Limb (tissue), 2 donors: ENCODE results near the gene STOM.
A peak's percentile ranks its signal among the peaks of the same experiment; 100 is the strongest.
"Not testable (repeated sequence)": the region's sequence is repeated elsewhere in the genome, so short reads cannot be mapped to it uniquely, and the experiment has no call there.

ENCODE experiments used
- DNase-seq, 2 donors: peaks; one replicate each; pipeline ENCODE4 v3.0.0-alpha.2; 2016; ENCODE audit errors: extremely low spot score in 2 of 2

Gene STOM

DNA sequence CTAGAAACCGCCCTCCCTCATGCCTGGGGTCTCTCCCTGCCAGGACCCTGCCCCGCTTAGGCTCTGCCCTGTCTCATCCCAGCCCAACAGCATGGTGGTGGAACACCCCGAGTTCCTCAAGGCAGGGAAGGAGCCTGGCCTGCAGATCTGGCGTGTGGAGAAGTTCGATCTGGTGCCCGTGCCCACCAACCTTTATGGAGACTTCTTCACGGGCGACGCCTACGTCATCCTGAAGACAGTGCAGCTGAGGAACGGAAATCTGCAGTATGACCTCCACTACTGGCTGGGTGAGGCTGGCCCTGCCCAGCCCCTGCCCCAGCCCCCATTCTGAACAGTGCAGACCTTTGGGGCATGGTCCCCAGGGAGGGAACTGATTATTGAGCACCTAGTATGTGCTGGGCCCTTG lies 68.2 kb downstream of the STOM start:
- no peak for DNase-seq

DNA sequence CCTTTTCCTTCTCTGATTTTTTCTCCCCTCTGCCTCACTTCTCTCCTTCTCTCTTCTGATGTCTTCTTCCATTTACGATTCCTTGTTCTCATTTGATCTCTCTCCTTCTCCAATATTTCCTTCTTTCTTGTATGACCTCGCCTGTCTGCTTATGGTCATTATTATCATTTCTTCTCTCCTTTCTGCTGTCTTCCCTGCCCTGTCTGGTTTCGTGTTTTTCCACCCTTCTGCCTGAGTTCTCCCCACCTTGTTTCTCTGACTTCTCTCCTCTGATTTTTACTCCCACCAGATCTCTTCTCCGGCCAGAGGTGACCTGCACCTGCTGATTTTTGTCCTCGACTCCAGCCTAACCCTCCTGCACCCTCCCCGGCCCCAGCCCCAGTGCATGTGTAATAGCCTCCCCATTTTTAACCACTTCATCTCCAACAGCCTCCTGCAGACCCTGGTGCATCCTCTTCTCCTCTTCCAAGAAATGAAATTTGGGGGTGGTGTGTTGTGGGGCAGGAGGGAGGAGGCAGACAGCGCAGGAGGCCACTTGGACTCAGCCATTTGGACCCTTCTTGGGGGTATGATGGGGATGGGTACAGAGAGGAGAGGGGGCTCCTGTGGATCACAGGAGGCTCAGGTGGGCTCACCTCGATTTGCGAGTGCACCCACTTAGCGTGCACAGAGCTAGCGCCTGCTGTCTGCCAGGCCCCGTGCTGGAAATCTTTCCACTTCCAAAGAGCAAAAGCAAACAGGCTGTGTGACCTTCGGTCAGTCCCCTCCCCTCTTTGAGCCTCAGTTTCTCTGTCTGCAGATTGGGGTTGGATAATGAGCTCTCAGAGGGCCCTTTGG lies 69.5 kb downstream of the STOM start:
- no peak for DNase-seq

DNA sequence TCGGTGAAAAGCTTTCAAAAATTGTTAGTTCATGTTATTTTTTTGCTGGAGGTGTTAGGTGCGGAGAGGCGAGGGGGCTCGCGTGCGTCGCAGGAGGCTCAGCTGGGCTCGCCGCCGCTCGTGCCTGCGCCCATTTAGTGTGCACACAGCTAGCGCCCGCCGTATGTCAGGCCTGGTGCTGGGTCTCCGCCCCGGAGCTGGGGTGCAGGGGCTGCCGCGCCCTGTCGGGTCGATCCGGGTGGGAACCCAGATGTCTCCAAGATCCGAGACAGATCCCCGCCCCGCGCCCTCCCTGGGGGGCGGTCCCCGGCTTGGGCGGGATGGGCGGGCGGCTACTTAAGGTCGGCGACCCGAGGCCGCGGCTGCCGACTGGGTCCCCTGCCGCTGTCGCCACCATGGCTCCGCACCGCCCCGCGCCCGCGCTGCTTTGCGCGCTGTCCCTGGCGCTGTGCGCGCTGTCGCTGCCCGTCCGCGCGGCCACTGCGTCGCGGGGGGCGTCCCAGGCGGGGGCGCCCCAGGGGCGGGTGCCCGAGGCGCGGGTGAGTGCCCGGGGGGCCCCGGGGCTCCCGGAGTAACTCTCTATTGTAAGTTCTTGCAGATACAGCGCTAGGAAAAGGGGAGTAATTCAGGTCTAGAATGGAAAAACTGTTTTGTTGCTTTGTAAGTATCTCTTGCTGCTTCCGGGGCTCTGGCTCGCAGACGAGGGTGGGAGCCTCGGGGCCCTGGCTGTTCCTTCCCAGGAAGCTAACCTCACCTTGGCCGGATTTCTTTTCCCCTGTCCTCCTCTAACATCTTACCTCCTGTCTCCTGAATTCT lies 70.4 kb downstream of the STOM start:
- peak in 1 of 2 donors; percentile 61 for DNase-seq

DNA sequence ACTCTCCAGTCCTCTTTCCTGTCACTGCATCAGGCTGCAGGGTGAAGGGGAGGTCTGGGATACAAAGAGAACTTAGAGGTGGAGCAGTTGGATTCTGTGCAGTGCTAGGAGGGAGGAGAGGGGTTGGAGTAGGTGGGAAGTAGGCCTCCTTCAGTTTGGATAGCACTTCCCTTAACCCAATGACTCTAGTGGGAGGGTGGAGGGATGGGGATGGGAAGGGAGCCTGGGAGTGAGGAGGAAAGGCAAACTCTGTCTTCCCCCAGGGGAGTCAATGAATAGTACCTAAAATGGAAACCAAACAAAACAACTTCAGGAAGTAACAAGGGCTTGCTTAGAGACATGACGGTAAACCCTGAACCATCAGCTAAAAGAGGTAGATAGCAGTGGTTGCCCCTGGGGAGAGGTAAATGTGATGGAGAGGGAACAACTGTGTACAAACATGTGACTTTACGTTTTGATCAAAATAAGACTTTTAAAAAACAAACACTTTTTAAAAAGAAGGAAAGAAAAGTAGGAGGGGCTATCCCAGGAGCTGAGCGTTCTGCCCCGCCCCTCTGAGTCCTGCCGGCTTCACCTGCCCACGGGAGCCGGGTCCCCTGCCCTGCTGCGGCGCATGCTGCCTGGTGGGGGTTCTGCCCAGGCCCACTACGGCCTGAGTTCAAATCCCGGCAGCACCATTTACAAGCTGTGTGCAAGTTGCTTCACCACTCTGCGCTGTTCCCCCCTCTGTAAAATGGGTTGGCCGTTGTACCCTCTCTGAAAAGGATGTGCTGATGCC lies 71.2 kb downstream of the STOM start:
- peak; percentile 51 to 68 for DNase-seq

DNA sequence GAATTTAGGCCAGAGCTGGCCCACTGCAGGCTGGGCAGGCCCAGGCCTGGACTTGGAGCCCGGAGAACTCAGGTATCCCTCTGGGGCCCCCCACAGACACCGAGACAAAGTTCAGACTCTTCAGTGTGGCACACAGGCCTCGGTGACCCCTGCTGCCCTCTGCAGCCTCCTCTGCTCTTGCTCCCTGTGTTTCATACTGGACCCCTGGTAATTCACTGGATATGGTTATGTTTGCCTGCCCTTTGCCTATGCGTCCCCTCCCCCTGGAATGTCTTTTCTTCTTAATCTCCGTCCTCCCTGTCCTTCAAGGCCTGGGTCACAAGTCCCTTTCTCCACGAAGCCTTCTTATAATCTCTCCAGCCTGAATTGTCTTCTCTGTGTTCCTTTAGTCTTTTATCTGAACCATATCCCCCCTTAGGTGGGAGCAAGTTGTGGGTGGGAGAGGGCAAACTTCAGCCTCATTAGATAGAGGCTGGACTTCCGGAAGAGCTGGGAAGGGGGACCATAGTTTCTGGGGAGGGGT lies 72.0 kb downstream of the STOM start:
- DNase-seq: no peak

DNA sequence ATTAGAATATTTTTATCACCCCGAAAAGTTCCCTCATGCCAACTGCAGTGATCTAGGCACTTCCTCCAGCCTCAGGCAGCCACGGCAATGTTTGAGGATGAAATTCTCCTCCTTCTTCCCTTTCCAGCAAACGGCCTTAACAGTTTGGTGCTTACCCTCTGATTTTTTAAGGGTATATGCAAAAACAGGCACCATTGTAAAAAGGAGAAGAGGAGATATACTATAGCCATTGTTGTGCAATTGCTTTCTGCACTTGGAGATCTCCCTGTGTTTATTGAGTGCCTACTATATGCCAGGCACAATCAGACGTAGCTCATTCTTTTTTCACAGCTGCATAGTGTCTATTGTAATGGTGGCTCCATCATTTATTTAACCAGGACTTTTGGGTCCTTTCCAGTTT lies 72.7 kb downstream of the STOM start:
- no peak for DNase-seq

DNA sequence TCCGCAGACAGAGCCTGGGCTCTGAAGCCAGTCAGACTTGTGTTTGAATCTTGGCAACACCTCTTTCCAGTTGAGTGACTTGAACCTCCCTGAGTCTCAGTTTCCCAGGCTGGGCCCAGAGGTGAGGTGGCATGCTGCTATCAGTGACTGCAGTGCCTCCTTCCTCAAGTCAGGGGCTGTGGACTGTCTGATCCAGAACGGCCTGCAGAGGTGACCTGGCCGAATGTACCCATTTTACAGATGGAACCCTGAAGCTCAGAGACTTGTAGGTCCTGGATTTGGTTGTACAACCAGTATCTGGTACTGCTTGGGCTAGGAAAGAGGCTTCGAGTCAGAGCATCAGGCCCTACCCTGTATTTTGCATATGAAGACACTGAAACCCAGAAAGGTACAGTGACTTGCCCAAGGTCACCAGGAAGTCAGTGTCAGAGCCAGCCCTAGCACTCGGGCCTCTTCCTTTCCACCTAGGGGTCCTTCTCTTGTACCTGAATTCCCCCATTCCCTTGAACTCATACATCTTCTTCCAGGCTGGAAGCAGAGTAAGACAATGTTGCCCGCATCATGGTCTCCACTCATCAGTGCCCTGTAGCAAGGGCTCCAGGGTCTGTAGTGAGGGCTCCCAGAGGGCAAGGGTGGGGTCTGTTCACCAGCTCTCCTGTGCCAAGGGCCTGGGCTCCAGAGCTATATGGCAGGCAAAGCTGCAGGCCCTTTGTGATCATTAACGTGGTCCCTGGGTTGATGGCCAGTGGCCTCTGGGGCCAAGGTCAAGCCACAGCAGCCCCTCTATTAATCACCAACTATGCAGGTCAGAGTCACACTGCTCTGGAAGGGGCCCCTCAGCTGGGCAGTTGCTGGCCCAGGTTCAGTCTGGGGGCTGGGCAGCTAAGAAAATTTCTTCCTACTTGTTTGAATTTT lies 73.6 kb downstream of the STOM start:
- DNase-seq: no peak

DNA sequence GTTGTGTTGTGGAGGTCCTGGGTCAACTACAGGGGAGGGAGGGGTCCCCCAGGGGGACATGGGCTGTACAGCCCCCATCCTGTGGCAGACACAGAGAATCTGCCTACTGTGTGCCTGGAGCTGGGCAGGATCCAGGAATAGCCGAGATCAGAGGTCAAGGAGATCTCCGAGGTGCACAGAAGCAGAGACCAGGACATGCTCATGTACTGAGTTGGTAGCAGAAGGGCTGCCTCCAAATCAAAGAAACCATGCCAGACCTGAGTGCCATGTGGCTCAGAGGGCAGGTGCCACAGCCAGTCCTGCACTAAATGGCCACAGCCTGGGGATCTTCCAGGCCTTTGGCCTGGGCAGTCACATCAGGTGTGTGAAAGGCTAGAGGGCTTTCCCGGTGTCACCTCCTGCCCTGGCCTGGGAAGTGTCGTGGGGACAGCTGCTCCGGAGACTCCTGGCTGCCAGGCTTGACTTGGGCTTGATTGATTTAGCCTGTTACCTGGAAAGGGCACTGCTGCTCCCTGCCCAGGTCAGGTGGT lies 74.3 kb downstream of the STOM start:
- DNase-seq: no peak

DNA sequence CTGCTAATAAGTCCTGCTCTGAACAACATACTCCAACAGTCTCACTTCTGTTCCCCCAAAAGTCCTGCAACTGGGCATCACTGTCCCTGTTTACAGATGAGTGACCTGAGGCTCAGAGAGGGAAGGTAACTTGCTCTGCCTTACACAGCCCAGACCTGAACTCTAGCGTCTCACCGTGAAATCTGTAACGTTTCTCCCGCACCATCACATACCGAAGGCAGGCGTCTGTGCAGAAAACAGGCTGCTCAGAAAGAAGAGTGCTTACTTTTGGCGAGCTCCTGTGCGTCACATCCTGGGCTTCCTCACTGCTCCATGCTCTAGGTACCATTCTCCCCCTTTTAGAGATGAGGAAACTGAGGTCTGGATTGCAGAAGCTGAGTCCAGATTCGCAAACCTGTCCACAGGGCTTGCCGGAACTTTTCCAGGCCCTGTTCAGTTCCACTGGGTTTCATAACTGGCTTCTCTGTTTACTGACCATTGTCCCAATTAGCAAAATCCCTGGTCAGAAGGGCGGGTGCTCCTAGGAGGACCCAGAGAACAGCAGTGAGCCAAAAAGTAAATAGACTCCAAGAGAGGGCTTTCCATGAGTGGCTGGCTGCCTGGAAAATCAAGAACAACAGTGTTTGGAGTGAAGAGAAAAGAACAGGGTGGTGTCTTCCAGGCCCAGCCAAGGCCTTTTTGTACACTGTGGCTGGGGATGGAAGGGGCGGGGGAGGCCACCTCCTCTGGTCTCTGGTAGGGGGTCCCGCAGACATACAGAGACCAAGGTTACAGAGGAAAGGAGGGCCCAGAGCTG lies 75.0 kb downstream of the STOM start:
- peak in 1 of 2 donors; percentile 32 for DNase-seq

DNA sequence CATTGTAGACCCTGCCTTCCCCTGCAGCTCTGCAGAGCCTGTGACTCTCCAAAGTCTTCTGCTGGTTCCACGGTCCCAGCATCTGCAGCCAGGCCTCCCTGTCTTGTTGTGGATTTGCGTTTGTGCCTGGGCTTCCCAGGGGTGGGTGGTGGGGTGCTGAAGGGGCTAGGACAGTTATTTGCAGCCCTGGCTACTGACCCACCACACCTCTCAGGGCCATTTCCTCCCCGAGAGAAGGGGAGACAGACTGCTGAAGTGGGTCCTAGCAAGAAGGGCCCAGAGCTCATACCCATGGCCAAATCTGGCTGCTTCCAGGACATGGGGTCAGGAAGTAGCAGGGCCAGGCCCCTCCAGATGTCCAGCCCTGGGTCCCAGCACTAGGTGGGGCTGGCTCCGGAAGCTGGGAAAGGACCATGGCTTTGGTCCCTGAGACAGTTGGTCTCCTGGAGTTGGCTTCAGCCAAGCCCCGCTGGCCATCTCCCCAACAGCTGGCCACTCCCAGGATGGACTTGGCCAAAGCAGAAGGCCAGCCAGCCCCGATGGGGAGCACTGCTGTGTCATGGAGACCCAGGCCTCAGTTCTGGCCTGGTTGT lies 75.8 kb downstream of the STOM start:
- DNase-seq: no peak

DNA sequence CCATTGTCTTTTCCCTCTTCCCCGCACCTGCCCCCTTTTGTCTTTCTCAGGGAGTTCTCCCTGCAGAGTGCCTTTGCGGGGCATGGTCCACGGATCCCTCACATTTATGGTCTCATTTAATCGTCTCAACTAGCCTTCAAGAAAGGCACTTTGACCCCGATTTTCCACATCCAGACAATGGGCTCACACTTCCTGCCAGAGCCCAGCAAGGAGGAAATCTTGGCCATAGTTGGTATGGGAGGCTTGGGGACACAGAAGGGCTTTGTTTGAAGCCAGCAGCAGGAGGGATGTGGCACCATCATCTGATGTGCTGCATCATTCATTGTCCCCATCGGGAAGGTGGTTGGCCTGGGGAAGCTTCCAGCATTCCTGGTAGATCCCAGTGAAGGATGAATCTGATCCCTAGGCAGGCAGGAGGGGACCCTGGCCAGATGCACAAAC lies 77.2 kb downstream of the STOM start:
- DNase-seq: no peak

DNA sequence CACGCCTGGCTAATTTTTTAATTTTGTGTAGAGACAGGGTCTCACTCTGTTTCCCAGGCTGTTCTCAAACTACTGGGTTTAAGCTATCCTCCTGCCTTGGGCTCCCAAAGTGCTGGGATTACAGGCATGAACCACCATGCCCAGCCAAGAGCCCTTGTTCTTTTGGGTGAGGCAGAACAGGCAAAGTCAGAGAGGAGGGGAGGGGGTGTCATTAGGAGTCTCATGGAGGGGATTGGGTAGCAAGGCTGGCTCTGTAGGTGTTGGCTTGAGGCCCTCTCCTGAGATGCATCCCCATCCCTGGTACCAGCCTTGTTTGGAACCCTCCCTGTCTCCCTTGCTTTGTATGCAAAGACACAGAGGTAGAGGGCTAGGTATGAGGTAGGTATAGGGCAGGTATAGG lies 78.0 kb downstream of the STOM start:
- no peak for DNase-seq

DNA sequence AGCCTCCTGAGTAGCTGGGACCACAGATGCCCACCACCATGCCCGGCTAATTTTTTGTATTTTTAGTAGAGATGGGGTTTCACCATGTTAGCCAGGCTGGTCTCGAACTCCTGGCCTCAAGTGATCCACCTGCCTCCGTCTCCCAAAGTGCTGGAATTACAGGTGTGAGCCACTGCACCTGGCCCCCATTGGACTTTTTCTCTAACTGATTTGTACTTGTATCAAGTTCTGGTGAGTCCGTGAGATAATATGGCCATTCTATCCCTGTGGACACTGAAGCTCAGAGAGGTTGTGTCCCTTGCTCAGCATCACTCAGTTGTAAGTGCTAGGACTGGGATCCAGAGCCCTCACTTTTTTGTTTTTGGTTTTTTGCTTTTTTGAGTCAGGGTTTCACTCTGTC lies 78.5 kb downstream of the STOM start:
- DNase-seq: not testable (repeated sequence)

DNA sequence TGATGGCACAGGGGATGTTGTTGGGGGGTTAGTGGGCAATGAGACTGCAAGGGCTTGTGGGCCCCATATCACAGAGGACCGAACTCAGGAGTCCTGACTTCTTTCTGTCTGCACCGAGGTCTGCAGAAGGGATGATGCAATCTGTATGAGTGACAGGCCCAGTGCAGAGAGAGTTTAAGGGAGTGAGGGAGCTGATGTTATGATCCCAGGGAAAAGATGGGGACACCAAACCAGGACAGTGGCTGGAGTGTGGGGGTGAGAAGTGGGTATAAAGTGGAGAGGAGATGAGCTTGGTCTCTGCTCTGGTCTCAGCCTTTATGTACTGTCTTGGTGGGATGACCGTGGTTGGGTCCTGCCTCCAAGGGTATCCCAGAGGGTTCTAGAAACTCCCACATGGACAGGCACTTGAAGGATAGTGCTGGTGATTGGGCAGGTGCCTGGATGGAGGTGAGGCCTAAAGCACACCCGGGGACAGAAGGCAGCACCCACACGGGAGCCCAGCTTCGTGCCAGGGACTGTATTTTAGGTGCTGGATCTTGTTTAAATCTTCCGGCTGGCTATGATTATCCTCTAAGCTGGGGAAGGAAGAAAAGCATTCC lies 80.2 kb downstream of the STOM start:
- DNase-seq: no peak

DNA sequence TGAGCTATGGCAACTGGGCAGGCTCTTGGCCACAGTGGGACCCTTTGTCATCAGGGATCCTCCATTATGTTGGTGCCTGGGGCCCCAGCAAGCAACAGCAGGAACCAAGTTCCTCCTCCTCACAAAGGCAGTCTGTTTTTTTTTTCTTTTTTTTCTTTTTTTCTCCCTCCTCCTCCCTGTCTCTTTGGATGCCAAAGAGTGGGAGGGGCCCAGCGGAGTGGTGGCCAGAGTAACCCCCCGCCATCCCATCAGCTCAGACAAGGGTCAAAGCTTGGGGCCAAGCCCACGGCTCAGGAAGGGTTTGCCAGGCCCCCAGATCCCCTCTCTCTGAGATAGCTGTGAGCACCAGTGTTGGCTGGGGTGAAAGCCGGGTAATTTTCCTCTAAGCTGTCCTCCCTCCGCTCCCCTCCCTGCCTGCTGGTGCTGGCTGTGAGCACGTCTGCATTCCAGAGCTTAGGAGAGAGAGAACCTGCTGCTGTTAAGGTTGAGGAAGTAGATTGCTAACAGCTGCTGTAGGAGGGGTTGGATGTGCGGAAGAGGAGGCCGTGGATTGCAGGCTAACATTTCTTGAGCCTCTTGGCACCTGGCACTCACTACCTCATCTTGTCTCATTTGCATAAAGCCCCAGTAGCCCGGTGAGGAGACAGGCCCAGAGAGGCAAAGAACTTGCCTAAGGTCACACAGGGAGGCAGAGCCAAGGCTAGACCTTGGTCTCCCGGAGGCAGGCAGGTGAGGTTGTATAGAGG lies 80.9 kb downstream of the STOM start:
- DNase-seq: peak; percentile 70 to 80
